ENCODE measurements around the gene CXorf49.
"Not testable (repeated sequence)": the region's sequence is repeated elsewhere in the genome, so short reads cannot be mapped to it uniquely, and the experiment has no call there.

DNA sequence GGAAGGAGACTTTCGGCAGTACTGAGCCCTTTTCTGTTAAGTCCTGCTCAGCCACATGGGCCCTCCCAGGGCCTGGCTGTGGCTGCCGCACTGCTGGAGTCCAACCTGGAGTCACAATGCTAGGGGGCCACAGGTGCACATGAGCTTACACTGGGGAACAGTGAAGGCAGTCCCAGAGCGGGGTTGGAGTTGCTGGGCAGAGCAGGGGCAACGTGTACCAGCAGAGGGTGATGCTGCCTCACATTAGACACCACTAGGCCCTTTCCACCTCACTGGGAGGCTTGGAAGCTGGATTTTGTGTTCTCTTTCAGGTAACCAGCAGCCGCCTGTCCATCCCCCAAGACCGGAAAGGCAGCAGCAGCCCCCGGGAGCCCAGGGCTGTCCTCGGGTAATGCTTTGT is 47.5 kb upstream of the CXorf49 start:
- TF ChIP-seq, protein P1, sequence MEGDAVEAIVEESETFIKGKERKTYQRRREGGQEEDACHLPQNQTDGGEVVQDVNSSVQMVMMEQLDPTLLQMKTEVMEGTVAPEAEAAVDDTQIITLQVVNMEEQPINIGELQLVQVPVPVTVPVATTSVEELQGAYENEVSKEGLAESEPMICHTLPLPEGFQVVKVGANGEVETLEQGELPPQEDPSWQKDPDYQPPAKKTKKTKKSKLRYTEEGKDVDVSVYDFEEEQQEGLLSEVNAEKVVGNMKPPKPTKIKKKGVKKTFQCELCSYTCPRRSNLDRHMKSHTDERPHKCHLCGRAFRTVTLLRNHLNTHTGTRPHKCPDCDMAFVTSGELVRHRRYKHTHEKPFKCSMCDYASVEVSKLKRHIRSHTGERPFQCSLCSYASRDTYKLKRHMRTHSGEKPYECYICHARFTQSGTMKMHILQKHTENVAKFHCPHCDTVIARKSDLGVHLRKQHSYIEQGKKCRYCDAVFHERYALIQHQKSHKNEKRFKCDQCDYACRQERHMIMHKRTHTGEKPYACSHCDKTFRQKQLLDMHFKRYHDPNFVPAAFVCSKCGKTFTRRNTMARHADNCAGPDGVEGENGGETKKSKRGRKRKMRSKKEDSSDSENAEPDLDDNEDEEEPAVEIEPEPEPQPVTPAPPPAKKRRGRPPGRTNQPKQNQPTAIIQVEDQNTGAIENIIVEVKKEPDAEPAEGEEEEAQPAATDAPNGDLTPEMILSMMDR (IDR thresholded peaks at IDR 0.05; ENCODE audit: extremely low read depth in 1 of 2, insufficient read depth in 1 of 2, low read depth in 1 of 2, low read length in 2 of 2), result not testable (repeated sequence)
- TF ChIP-seq, protein P2, sequence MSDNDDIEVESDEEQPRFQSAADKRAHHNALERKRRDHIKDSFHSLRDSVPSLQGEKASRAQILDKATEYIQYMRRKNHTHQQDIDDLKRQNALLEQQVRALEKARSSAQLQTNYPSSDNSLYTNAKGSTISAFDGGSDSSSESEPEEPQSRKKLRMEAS (IDR thresholded peaks at IDR 0.05; ENCODE audit: insufficient read depth, insufficient read length), result not testable (repeated sequence)
- not testable (repeated sequence) for TF ChIP-seq POLR2A (IDR thresholded peaks at IDR 0.05; ENCODE audit: low read depth, low read length); EZH2 (IDR thresholded peaks at IDR 0.05; ENCODE audit: borderline replicate concordance, low read depth, low read length, severe bottlenecking); JUN (IDR thresholded peaks at IDR 0.05; ENCODE audit: borderline replicate concordance, insufficient read depth, insufficient read length, low read depth)
